ENCODE data around the gene SYNGR3. TPM values are rescaled to one million over a fixed set of nuclear protein-coding genes. Genes with fewer than 3 reads are reported as not detected.

The SYNGR3 gene
- total RNA-seq, 1 experiment from 2014 or later = 11.9 TPM

DNA sequence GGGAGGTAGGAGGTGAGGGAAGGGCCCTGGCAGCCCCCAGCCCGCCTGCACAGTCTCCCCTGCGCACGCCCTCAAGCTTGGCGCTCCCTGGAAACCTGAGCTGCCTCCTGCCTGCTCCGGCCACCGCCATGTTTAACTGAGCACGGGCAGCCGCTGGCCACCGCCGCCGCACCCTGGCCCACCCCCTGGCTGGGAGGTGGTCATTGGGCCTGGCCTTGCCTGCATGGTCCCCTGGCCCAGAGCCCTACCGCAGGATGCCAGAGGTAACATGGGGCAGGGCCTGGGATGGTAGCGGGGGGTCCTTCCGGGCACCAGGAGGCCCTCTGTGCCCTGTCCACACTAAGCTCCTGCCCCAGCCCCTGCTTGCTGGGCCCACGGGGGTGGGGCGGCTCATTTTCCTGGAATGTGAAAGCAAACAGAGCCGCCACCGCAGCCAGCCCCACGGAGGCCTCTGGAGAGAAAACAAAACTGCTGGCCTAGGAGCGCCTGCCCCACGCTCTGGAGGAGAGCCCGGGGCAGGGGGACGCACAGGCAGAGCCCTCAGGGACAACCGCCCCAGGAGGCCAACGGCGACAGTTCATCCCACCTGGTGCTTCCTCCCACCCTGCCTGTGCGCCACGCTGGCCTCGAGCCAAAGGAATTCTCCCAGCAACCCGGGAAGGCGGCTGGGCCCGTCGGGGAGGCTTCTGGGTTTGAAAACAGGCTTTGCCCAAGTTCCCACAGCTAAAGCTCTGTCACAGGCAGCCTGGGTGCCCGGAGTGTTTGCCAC lies 45.8 kb downstream of the SYNGR3 start:
- no peak overlapping the region for H3K27ac Mint-ChIP-seq
- H3K4me1 ChIP-seq (ENCODE audit: insufficient read depth, low read length) = no peaks in the 10 kb centered on the region

More for the DNA sequence above, 45.8 kb downstream of the SYNGR3 start:
- Histone ChIP-seq H2BK12ac (ENCODE audit: insufficient read length, low read depth, low read length) (no peak overlapping the region), H3K9ac (ENCODE audit: extremely low read depth, insufficient read length, low read length) (no peak overlapping the region), H2BK120ac (ENCODE audit: low read depth, low read length, poor library complexity, severe bottlenecking) (no peak overlapping the region), H4K20me1 (ENCODE audit: control insufficient read depth, insufficient read depth, insufficient read length) (no peaks in the 10 kb centered on the region), H3K14ac (ENCODE audit: insufficient read depth, low read length) (no peak overlapping the region), H3K56ac (ENCODE audit: insufficient read length, low read depth, low read length) (no peak overlapping the region), H4K5ac (ENCODE audit: insufficient read length, low read depth, low read length) (no peak overlapping the region), H3K27ac (ENCODE audit: insufficient read length, low read depth, low read length) (no peak overlapping the region), H3K27me3 (ENCODE audit: insufficient read depth, low read length) (no peaks in the 10 kb centered on the region), H3T11ph (ENCODE audit: low read length) (no peak overlapping the region), H3K9me3 (ENCODE audit: control insufficient read depth, low read depth, low read length) (no peaks in the 10 kb centered on the region), H2BK15ac (ENCODE audit: low read depth, low read length) (no peak overlapping the region), H2AFZ (ENCODE audit: low read length) (no peak overlapping the region), H2BK5ac (ENCODE audit: insufficient read length, low read length) (no peak overlapping the region), H2AK5ac (ENCODE audit: insufficient read length, low read length) (no peak overlapping the region), H3K23me2 (ENCODE audit: insufficient read length, low read depth, low read length, poor library complexity, severe bottlenecking) (no peaks in the 10 kb centered on the region), H3K23ac (ENCODE audit: insufficient read length, low read depth, low read length) (no peak overlapping the region), H4K8ac (replicated peaks; ENCODE audit: insufficient read length, low read depth, low read length) (no peak overlapping the region), H3K18ac (ENCODE audit: insufficient read length, low read depth, low read length) (no peak overlapping the region), H3K79me1 (ENCODE audit: insufficient read depth, low read depth, low read length, poor library complexity, severe bottlenecking) (no peaks in the 10 kb centered on the region), H2BK20ac (ENCODE audit: low read depth, low read length, poor library complexity, severe bottlenecking) (no peak overlapping the region), H3K4me2 (ENCODE audit: insufficient read depth, insufficient read length, low read length) (no peak overlapping the region), H4K91ac (ENCODE audit: insufficient read length, low read depth, low read length) (no peak overlapping the region), H3K4ac (ENCODE audit: low read depth, low read length) (no peak overlapping the region), H3K79me2 (ENCODE audit: insufficient read depth, low read length) (no peaks in the 10 kb centered on the region)
- no CpG with 5 or more reads among the region's 34 CpGs for WGBS (ENCODE audit: extremely low coverage, insufficient read length, low lambda C conversion rate)
- Mint-ChIP-seq H3K27me3 (ENCODE audit: low read depth) (no peaks in the 10 kb centered on the region), H3K36me3 (ENCODE audit: insufficient read depth in 1 of 3, low read depth in 3 of 3) (no peaks in the 10 kb centered on the region; a peak in 2 of 7 replicates), H3K4me3 (no peak overlapping the region), H3K9me3 (no peaks in the 10 kb centered on the region), H3K4me1 (peaks cover 7 to 9% of the 10 kb centered on the region in 2 experiments)
- TF ChIP-seq CTCF (conservative IDR thresholded peaks at IDR 0.05) = no peak
- DNase-seq = no peak
